Endothelial cell (in vitro differentiated cells): ENCODE measurements around the gene CRYL1. TPM values are rescaled to one million over a fixed set of nuclear protein-coding genes. Genes with fewer than 3 reads are reported as not detected.

ENCODE experiments used
- DNase-seq: peaks from one replicate; pipeline ENCODE4 v3.0.0; 2021; ENCODE audit warnings: low spot score
- H3K27ac Mint-ChIP-seq: one replicate; pipeline ENCODE4 v1.8.0; 2021; ENCODE audit warnings: mixed read lengths, inconsistent platforms; ENCODE audit not compliant: unreplicated experiment
- H3K27me3 Mint-ChIP-seq: one replicate; pipeline ENCODE4 v1.8.0; 2021; ENCODE audit warnings: mild to moderate bottlenecking, moderate library complexity, mixed read lengths, inconsistent platforms; ENCODE audit not compliant: unreplicated experiment
- H3K36me3 Mint-ChIP-seq: one replicate; pipeline ENCODE4 v1.8.0; 2021; ENCODE audit warnings: mild to moderate bottlenecking, low read depth, mixed read lengths, inconsistent platforms; ENCODE audit not compliant: unreplicated experiment
- H3K4me1 Mint-ChIP-seq: one replicate; pipeline ENCODE4 v1.8.0; 2021; ENCODE audit warnings: mild to moderate bottlenecking, mixed read lengths, inconsistent platforms; ENCODE audit not compliant: unreplicated experiment
- H3K4me3 Mint-ChIP-seq: one replicate; pipeline ENCODE4 v1.8.0; 2021; ENCODE audit warnings: mild to moderate bottlenecking, mixed read lengths, inconsistent platforms; ENCODE audit not compliant: unreplicated experiment
- H3K9me3 Mint-ChIP-seq: one replicate; pipeline ENCODE4 v1.8.0; 2021; ENCODE audit warnings: mixed read lengths, inconsistent platforms; ENCODE audit not compliant: unreplicated experiment
- total RNA-seq: library from RNA; stranded (reverse); fragmentation: NEBNext Ultra II Directional; extraction: Animal tissue kit (Norgen Biotek cat#: 25700); gene quantifications from one replicate; pipeline ENCODE4 v1.2.1, GENCODE V29; 2021; ENCODE audit not compliant: unreplicated experiment
- TF ChIP-seq, protein P1 (sequence below): fragments of 200-600 bp; sonication (generic); IDR thresholded peaks from one replicate; pipeline ENCODE4 v1.5.0; 2021; ENCODE audit warnings: antibody characterized with exemption; ENCODE audit not compliant: unreplicated experiment

The CRYL1 gene
- total RNA-seq, 1 donor from 2014 or later = 4.8 TPM

DNA sequence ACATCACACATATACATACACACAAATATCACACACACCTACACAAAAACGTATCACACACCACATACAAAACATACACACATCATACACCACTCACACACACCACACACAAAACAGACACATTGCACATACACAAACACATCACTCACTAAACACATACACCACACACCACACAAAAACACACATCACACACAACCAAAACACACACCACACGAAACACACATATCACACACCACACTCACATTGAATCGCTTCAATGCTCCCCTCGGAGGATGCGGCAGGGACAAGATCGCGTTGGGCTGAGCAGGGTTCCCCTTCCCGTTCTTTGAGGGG lies 131.5 kb downstream of the CRYL1 start:
- Mint-ChIP-seq H3K9me3 (no peaks in the 10 kb centered on the region), H3K4me1 (no peaks in the 10 kb centered on the region), H3K4me3 (no peak overlapping the region), H3K27me3 (peaks cover 6% of the 10 kb centered on the region), H3K27ac (no peak overlapping the region), H3K36me3 (no peaks in the 10 kb centered on the region)
- DNase-seq = no peak
- TF ChIP-seq, protein P1, sequence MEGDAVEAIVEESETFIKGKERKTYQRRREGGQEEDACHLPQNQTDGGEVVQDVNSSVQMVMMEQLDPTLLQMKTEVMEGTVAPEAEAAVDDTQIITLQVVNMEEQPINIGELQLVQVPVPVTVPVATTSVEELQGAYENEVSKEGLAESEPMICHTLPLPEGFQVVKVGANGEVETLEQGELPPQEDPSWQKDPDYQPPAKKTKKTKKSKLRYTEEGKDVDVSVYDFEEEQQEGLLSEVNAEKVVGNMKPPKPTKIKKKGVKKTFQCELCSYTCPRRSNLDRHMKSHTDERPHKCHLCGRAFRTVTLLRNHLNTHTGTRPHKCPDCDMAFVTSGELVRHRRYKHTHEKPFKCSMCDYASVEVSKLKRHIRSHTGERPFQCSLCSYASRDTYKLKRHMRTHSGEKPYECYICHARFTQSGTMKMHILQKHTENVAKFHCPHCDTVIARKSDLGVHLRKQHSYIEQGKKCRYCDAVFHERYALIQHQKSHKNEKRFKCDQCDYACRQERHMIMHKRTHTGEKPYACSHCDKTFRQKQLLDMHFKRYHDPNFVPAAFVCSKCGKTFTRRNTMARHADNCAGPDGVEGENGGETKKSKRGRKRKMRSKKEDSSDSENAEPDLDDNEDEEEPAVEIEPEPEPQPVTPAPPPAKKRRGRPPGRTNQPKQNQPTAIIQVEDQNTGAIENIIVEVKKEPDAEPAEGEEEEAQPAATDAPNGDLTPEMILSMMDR = no peak

DNA sequence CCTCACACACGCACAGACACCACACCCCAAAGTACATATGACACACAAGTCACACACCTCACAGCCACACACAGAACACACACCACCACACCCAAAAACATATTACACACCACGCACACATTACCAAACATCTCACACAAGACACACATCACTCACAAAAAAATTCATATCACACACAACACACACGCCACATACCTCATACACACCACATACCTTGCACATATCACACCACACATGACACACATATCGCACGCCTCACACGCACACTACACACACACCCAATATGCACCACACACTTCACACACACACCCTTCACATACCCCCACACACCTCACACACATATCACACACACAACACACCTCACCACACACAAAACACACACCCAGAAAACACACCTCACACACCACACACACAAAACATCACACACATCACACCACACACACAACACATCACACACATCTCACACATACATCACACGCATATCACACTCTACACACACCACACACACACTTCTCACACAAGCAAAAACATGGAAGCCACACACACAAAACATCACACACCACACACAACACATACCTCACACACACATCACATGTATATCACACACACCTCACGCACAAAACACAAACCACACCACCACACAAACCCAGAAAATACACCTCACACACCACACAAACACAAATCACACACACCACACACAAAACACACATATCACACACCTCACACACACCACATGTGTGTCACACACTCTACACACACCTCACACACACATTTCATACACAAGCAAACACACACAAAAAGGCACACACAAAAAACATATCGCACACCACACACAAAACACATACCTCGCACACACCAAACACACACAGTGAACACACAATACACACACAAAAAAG lies 132.1 kb downstream of the CRYL1 start:
- Mint-ChIP-seq H3K9me3 (no peaks in the 10 kb centered on the region), H3K27me3 (peaks cover 6% of the 10 kb centered on the region), H3K4me3 (no peak overlapping the region), H3K36me3 (no peaks in the 10 kb centered on the region), H3K27ac (no peak overlapping the region), H3K4me1 (no peaks in the 10 kb centered on the region)
- TF ChIP-seq, protein P1 = no peak
- no peak for DNase-seq

DNA sequence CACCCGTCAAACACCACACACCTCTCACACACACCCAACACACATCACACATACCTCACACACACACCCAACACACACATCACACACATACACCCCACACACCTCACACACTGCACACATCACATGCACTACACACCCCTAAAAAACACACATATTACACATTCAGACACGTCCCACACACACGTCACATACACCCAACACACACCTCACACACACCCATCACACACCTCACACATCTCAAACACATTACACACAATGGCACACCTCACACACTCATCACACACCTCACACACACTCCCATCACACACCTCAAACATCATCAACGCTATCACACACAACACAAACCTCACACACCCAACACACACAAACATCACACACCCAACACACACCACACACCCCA lies 133.1 kb downstream of the CRYL1 start:
- TF ChIP-seq, protein P1 = no peak
- Mint-ChIP-seq H3K27ac (no peak overlapping the region), H3K36me3 (no peaks in the 10 kb centered on the region), H3K27me3 (peaks cover 6% of the 10 kb centered on the region), H3K4me3 (no peak overlapping the region), H3K4me1 (no peaks in the 10 kb centered on the region), H3K9me3 (no peaks in the 10 kb centered on the region)
- no peak for DNase-seq

DNA sequence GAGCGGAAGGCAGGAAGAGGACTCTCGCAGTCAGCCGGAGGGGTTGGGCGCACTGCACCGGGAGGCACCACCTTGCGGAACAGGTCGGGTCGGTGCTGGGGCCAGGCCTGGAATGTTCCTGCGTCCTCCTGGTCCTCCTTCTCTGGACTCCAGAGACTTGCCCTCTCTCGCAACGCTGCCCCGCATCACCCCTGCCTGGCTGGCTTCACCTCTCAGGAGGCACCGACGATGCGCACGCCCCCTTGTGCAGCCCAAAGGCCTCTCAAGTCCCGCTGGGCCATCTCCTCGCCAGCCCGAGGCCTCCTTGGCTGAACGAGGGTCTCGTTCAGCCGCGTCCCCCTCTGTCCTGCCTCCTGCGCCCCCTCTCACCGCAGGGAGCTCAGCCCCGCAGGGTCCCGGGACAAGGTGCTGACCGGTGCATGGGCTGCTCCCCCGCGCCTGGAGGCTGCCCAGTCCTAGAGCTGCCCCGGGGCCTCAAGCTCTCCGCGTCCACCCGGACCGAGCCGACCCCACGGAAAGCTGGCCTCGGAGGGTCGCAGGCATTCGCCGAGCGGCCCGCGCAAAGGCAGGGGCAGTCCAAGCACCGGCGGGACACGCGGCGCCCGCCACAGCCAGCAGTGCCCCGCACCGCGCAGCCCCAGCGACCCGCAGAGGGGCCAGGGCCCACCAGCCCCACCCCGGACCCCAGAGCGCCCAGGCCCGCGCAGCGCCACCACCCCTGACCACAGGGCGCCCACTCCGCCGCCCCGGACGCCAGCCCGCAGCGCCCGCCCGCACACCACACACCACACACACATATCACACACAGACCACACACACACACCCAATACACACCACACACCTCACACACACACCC lies 133.8 kb downstream of the CRYL1 start:
- TF ChIP-seq, protein P1 = no peak
- H3K4me3 Mint-ChIP-seq = no peak overlapping the region
- no peak for DNase-seq

More for the DNA sequence above, 133.8 kb downstream of the CRYL1 start:
- H3K27me3 Mint-ChIP-seq = peaks cover 6% of the 10 kb centered on the region
- peaks cover 3% of the 10 kb centered on the region for H3K4me1 Mint-ChIP-seq
- H3K36me3 Mint-ChIP-seq = no peaks in the 10 kb centered on the region
- no peak overlapping the region for H3K27ac Mint-ChIP-seq
- no peaks in the 10 kb centered on the region for H3K9me3 Mint-ChIP-seq
